LNCAP (cell line): Measurements from ENCODE around the gene RBFOX2.

Experiments used
- CTCF ChIP-seq: fragments of 450-650 bp; IDR thresholded peaks from 2 replicates; pipeline ENCODE4 v1.5.1; 2017; ENCODE audit warnings: mild to moderate bottlenecking

Gene RBFOX2

GRCh38 chr22:35915477-35916013 is 113.1 kb downstream of the RBFOX2 start:
- no peak for TF ChIP-seq CTCF

- TF ChIP-seq CTCF = no peak
These were observed 113.8 kb downstream of the RBFOX2 start for GRCh38 chr22:35914665-35915476.

GRCh38 chr22:35914357-35914664 is 114.3 kb downstream of the RBFOX2 start:
- no peak for TF ChIP-seq CTCF

GRCh38 chr22:35913925-35914324 is 114.7 kb downstream of the RBFOX2 start:
- TF ChIP-seq CTCF = no peak

- no peak for TF ChIP-seq CTCF
These were observed 116.0 kb downstream of the RBFOX2 start for GRCh38 chr22:35912658-35913057.

- no peak for TF ChIP-seq CTCF
These were observed 116.7 kb downstream of the RBFOX2 start for GRCh38 chr22:35911877-35912276.

GRCh38 chr22:35910926-35911325 is 117.7 kb downstream of the RBFOX2 start:
- TF ChIP-seq CTCF = no peak
